SK-N-SH (cell line): Measurements from ENCODE around the gene CELF4. TPM values are rescaled to one million over a fixed set of nuclear protein-coding genes. Genes with fewer than 3 reads are reported as not detected.

ENCODE experiments used
- CTCF ChIA-PET: fragments of 300-600, 350-600 bp; formaldehyde crosslinking; extraction: SDS; loops from one replicate; lab custom pipeline; 2021; lab: Yijun Ruan, JAX
- POLR2A ChIA-PET: fragments of 350-600 bp; sonication (Branson Sonifier 250); formaldehyde crosslinking; extraction: SDS; loops from one replicate; lab custom pipeline; 2020; ENCODE audit warnings: antibody characterized with exemption, inconsistent platforms; lab: Yijun Ruan, JAX
- DNase-seq: peaks from one replicate; pipeline ENCODE4 v3.0.0; 2012
- H2AFZ ChIP-seq: fragments of 200-600 bp; sonication (generic); 2 replicates; pipeline ENCODE4 v1.8.1; 2016; ENCODE audit warnings: antibody characterized with exemption, mild to moderate bottlenecking, low read depth
- H3F3A ChIP-seq: fragments of 200-600 bp; sonication (generic); replicated peaks from 2 replicates; pipeline ENCODE3; 2016; ENCODE audit warnings: antibody characterized with exemption, mild to moderate bottlenecking; ENCODE audit not compliant: insufficient read depth
- H3K27ac ChIP-seq, 2 experiments: fragments of 200-500 bp in 1 of 2; fragments of 200-600 bp in 1 of 2; sonication (Bioruptor generic) in 1 of 2; sonication (generic), shearing (Covaris generic) in 1 of 2; 2 replicates each; pipeline versions ENCODE4 v1.5.1 to v1.6.1; 2014 to 2016; ENCODE audit warnings: low read depth in 2 of 2, inconsistent platforms in 1 of 2, low read length in 1 of 2, mild to moderate bottlenecking in 1 of 2, mixed read lengths in 1 of 2
- H3K27me3 ChIP-seq: fragments of 200-600 bp; sonication (generic), shearing (Covaris generic); 2 replicates; pipeline ENCODE4 v1.6.1; 2016; ENCODE audit warnings: mixed run types; ENCODE audit not compliant: insufficient read depth
- H3K36me3 ChIP-seq, 2 experiments: fragments of 200-500 bp in 1 of 2; fragments of 200-600 bp in 1 of 2; sonication (Bioruptor generic) in 1 of 2; sonication (generic) in 1 of 2; replicated peaks in 1 of 2; 2 replicates each; pipeline versions ENCODE3 to v1.5.1; 2014 to 2016; ENCODE audit warnings: low read length in 1 of 2, mild to moderate bottlenecking in 1 of 2; ENCODE audit not compliant: insufficient read depth in 2 of 2, control insufficient read depth in 1 of 2
- H3K4me1 ChIP-seq, 2 experiments: fragments of 200-500 bp in 1 of 2; fragments of 200-600 bp in 1 of 2; sonication (Bioruptor generic) in 1 of 2; sonication (generic), shearing (Covaris generic) in 1 of 2; 2 replicates each; pipeline versions ENCODE4 v1.5.1 to v1.6.1; 2014 to 2016; ENCODE audit warnings: low read depth in 1 of 2, low read length in 1 of 2, mixed run types in 1 of 2; ENCODE audit not compliant: insufficient read depth in 2 of 2, control insufficient read depth in 1 of 2
- H3K4me2 ChIP-seq: fragments of 200-600 bp; sonication (generic), shearing (Covaris generic); 2 replicates; pipeline ENCODE4 v1.6.1; 2017; ENCODE audit warnings: mixed run types
- H3K4me3 ChIP-seq, 2 experiments: fragments of 200-500 bp in 1 of 2; fragments of 200-600 bp in 1 of 2; sonication (Bioruptor generic) in 1 of 2; sonication (generic), shearing (Covaris generic) in 1 of 2; 2 replicates each; pipeline versions ENCODE4 v1.5.1 to v1.8.1; 2014 to 2016; ENCODE audit warnings: low read depth in 2 of 2, inconsistent platforms in 1 of 2, low read length in 1 of 2, mild to moderate bottlenecking in 1 of 2, mixed read lengths in 1 of 2, moderate library complexity in 1 of 2
- H3K79me2 ChIP-seq: fragments of 200-600 bp; sonication (generic); 2 replicates; pipeline ENCODE4 v1.8.1; 2017; ENCODE audit warnings: mild to moderate bottlenecking; ENCODE audit not compliant: insufficient read depth
- H3K9ac ChIP-seq: fragments of 200-600 bp; sonication (generic); 2 replicates; pipeline ENCODE4 v1.6.1; 2017; ENCODE audit warnings: mixed run types
- H3K9me2 ChIP-seq: fragments of 200-600 bp; sonication (generic); 2 replicates; pipeline ENCODE4 v1.6.1; 2017; ENCODE audit warnings: mixed run types
- H3K9me3 ChIP-seq: fragments of 200-600 bp; sonication (generic); 2 replicates; pipeline ENCODE4 v1.6.1; 2017; ENCODE audit warnings: mixed run types, mild to moderate bottlenecking, moderate library complexity
- H4K20me1 ChIP-seq: fragments of 200-600 bp; sonication (generic); 2 replicates; pipeline ENCODE4 v1.6.1; 2017; ENCODE audit warnings: mild to moderate bottlenecking, mixed run types; ENCODE audit not compliant: insufficient read depth
- ELF1 ChIP-seq: IDR thresholded peaks from 2 replicates; pipeline ENCODE4 v1.4.0; 2012
- EP300 ChIP-seq, 2 experiments: IDR thresholded peaks; 2 replicates each; pipeline versions ENCODE4 v1.4.0 to v1.6.1; 2012; ENCODE audit warnings: borderline replicate concordance in 1 of 2, low read depth in 1 of 2, low read length in 1 of 2
- EZH2phosphoT487 ChIP-seq: fragments of 200-600 bp; sonication (generic); IDR thresholded peaks from 2 replicates; pipeline ENCODE4 v1.6.1; 2017; ENCODE audit warnings: low read depth, mixed run types, mild to moderate bottlenecking, antibody characterized with exemption, moderate library complexity, borderline replicate concordance
- FOSL2 ChIP-seq: IDR thresholded peaks from 2 replicates; pipeline ENCODE4 v1.4.0; 2012; ENCODE audit warnings: low read depth, mild to moderate bottlenecking, moderate library complexity, borderline replicate concordance
- FOXJ3 ChIP-seq: sonication (generic); formaldehyde crosslinking; IDR thresholded peaks from 2 replicates; pipeline ENCODE4 v1.5.1; 2020; ENCODE audit warnings: mild to moderate bottlenecking, missing genetic modification reagents
- GABPA ChIP-seq: IDR thresholded peaks from 2 replicates; pipeline ENCODE4 v1.4.0; 2012; ENCODE audit warnings: low read depth, mild to moderate bottlenecking
- MEF2A ChIP-seq: IDR thresholded peaks from 2 replicates; pipeline ENCODE4 v1.4.0; 2012; ENCODE audit warnings: low read depth, borderline replicate concordance
- MXI1 ChIP-seq: IDR thresholded peaks from 2 replicates; pipeline ENCODE4 v1.6.1; 2012; ENCODE audit warnings: mild to moderate bottlenecking, low read depth, low read length, improper control_type of control experiment
- NFIC ChIP-seq: IDR thresholded peaks from 2 replicates; pipeline ENCODE4 v1.4.0; 2012; ENCODE audit warnings: borderline replicate concordance
- NRF1 ChIP-seq: IDR thresholded peaks from 2 replicates; pipeline ENCODE4 v1.6.1; 2012; ENCODE audit warnings: low read depth, mild to moderate bottlenecking, low read length
- PBX3 ChIP-seq: IDR thresholded peaks from 2 replicates; pipeline ENCODE4; 2012
- POLR2AphosphoS5 ChIP-seq: IDR thresholded peaks from 2 replicates; pipeline ENCODE4 v1.6.1; 2012; ENCODE audit warnings: low read depth, low read length
- RCOR1 ChIP-seq: fragments of 150-350 bp; IDR thresholded peaks from 2 replicates; pipeline ENCODE4 v1.6.1; 2017; ENCODE audit warnings: antibody characterized with exemption, low read length
- RFX5 ChIP-seq: IDR thresholded peaks from 2 replicates; pipeline ENCODE4 v1.6.1; 2012; ENCODE audit warnings: mild to moderate bottlenecking, improper control_type of control experiment, low read length
- SMC3 ChIP-seq: IDR thresholded peaks from 2 replicates; pipeline ENCODE4 v1.6.1; 2012; ENCODE audit warnings: low read depth, low read length, improper control_type of control experiment
- USF2 ChIP-seq: fragments of 150-350 bp; IDR thresholded peaks from 2 replicates; pipeline ENCODE4 v1.6.1; 2017; ENCODE audit warnings: antibody characterized with exemption, low read length, low read depth, borderline replicate concordance
- YY1 ChIP-seq: IDR thresholded peaks from 2 replicates; pipeline ENCODE4 v1.4.0; 2012; ENCODE audit warnings: low read depth, mild to moderate bottlenecking
- ZBTB33 ChIP-seq: IDR thresholded peaks from 2 replicates; pipeline ENCODE4 v1.4.0; 2012; ENCODE audit warnings: low read depth, borderline replicate concordance
- WGBS: methylation state at CpG from one replicate; pipeline ENCODE4 v1.1.6; 2017; ENCODE audit warnings: low lambda C conversion rate; 5-methylcytosine and 5-hydroxymethylcytosine counted together
- polyA plus RNA-seq, 3 experiments: library from polyadenylated mRNA; depleted of rRNA; stranded (reverse); fragments of >200 nt; gene quantifications; 2 replicates each; pipeline ENCODE4 v1.2.3, GENCODE V29; 2012

Gene CELF4
- polyA plus RNA-seq, 1 of the 3 experiments (the other 2 are of a cell fraction) = 0.26 TPM

GRCh38 chr18:37403100-37403781 is 162.4 kb downstream of the CELF4 start:
- no peak for DNase-seq
- CTCF ChIA-PET = no interaction called here
- Histone ChIP-seq H3K27me3 (no peaks in the 10 kb centered on the region), H3K9ac (no peak overlapping the region), H3F3A (no peaks in the 10 kb centered on the region), H3K9me2 (no peaks in the 10 kb centered on the region), H3K36me3 (no peaks in the 10 kb centered on the region), H3K4me2 (no peak overlapping the region), H3K4me3 (no peak overlapping the region), H2AFZ (no peak overlapping the region), H4K20me1 (no peaks in the 10 kb centered on the region), H3K9me3 (no peaks in the 10 kb centered on the region), H3K4me1 (no peaks in the 10 kb centered on the region; a peak in 1 of 4 replicates), H3K27ac (no peak overlapping the region), H3K79me2 (no peaks in the 10 kb centered on the region)
- POLR2A ChIA-PET = no interaction called here
- no peak for TF ChIP-seq FOXJ3 (CRISPR knock-in tag)
- TF ChIP-seq PBX3 = no peak
- TF ChIP-seq RFX5 = no peak
- TF ChIP-seq MEF2A = no peak
- TF ChIP-seq SMC3 = no peak
- no peak for TF ChIP-seq NRF1
- TF ChIP-seq POLR2AphosphoS5 = no peak
- no peak for TF ChIP-seq ELF1
- no peak for TF ChIP-seq EZH2phosphoT487
- TF ChIP-seq ZBTB33 = no peak
- TF ChIP-seq RCOR1 = no peak
- no peak for TF ChIP-seq NFIC
- no peak for TF ChIP-seq USF2
- no peak for TF ChIP-seq FOSL2
- TF ChIP-seq GABPA = no peak
- no peak for TF ChIP-seq EP300 (IDR thresholded peaks at IDR 0.05; ENCODE audit: borderline replicate concordance in 1 of 2, low read depth in 1 of 2, low read length in 1 of 2)
- TF ChIP-seq YY1 = no peak
- TF ChIP-seq MXI1 = no peak
- 69% methylated on average over 20 of the region's 20 CpGs for WGBS
